Right lung (tissue), 5 donors: ENCODE measurements around the gene ADAM22. TPM values are rescaled to one million over a fixed set of nuclear protein-coding genes. Genes with fewer than 3 reads are reported as not detected.
"Not testable (repeated sequence)": the region's sequence is repeated elsewhere in the genome, so short reads cannot be mapped to it uniquely, and the experiment has no call there.

Experiments
- DNase-seq, 2 donors: peaks; one replicate each; pipeline ENCODE4 v3.0.0-alpha.2; 2013
- polyA plus RNA-seq, 5 donors: library from polyadenylated mRNA; unstranded; fragments of 120-200 nt; gene quantifications; one replicate each; pipeline versions ENCODE4 v1.2.1 to v1.2.3, GENCODE V29; 2013; ENCODE audit warnings: inconsistent platforms in 1 of 5, low replicate concordance in 1 of 5; ENCODE audit not compliant: insufficient read length in 5 of 5, insufficient read depth in 1 of 5

Gene ADAM22
- polyA plus RNA-seq, 5 donors, result 8.0 to 25.9 (median 18.7) TPM

DNA sequence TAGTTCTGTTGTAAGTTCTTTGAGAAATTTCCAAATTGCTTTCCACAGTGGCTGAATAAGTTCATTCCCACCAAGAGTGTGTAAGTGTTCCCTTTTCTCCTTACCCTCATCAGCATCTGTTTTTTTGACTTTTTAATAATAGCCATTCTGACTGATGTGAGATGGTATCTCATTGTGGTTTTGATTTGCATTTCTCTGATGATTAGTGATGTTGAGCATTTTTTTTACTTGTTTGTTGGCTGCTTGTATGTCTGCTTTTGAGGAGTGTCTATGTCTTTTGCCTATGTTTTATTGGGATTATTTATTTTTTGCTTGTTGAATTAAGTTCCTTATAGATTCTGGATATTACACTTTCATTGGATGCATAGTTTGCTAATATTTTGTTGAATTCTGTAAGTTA, 11.9 kb downstream of the ADAM22 start:
- DNase-seq, result not testable (repeated sequence)

DNA sequence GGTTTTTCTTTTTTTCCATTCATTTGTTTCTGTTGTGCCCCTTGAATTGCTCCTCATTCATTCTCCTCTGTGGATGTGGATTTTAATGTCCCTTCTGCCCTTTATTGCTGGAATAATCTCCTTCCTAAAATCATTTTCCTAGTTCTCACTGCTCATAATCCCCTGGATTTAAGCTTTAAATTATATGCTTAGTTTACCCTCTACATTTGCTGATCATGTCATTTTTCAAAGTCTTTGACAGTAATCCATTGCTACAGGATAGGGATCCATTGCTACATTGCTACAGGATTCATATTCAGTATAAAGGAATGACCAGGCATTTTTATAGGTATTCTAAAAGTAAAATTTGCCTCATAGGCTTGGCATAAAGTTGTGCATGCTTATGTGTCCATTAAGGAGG, 14.3 kb downstream of the ADAM22 start:
- no peak for DNase-seq

GRCh38 chr7:87959336-87959735, 25.3 kb downstream of the ADAM22 start:
- DNase-seq, result no peak

DNA sequence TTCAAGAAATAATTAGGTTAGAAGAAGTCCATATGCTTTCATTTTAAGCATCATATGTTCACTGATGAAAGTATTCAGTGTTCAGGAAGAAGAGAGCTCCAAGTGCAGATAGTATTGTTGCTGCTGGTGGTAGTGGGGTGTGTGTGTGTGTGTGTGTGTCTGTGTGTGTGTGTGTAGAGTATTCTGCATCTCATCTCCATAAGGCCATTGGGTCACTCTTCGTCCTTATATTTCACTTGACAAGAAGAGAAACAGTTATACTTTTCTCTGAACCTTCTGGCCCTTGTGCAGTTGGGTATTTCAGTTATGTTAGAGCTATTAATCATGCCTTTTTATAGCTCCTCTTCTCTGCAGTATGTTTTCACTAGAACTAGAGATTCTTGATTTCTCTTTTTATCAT, 26.2 kb downstream of the ADAM22 start:
- DNase-seq, result no peak

DNA sequence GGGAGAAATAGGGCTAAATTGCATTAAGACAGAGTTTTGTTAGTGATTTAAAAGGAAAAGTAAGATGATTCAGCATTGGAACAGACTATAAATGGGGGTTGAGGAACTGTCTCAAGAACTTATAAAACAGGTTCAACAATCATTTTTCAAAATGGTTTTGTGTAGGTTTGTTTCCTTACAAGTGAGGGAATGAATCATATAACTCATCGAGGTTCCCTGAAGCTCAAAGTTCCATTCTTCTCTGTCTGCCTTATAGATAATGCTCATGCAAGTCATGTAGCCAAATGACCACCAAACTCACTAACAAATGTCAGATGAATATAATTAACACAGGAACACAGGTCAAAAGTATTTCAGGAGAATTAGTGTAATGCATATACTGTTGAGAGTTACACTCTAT, 27.7 kb downstream of the ADAM22 start:
- no peak for DNase-seq

GRCh38 chr7:87966271-87966670, 32.2 kb downstream of the ADAM22 start:
- no peak for DNase-seq

DNA sequence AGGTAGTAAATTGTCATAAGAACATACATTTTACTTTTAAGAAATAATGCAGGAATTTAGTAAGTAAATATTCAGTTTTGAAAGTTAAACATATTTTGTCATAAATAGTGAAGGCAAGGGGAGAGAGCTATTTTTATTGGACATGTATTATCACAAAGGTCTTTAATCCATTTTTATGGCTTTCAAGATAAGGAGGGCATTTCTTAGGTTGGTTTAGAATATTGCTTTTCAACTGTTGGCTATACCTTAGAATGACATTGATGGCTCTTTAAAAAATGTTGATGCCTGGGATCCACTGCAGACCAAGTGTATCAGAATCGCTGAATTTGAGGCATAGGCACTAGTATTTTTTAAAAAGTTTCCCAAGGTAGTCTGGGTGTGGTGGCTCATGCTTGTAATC, 34.0 kb downstream of the ADAM22 start:
- DNase-seq, result no peak

- no peak for DNase-seq
Measured at GRCh38 chr7:87982116-87982515, 48.1 kb downstream of the ADAM22 start.

DNA sequence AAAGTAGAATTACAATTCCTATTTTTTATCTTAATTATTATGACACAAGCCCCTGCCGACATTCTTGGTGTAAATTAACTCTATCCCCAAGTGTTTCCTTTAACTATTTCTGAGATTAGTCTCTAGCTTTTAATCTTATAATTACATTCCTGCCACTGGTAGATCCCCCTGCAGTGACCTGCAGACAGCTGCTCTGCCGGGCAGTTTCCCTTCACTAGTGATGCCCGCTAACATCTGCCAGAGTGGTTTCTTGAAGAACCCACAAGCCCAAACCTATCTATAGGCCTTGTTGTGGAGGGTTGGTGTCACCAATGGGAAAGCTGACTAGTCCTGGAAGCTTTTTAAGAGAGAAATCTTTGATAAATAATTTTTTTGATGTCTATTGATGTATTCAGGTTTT, 50.0 kb downstream of the ADAM22 start:
- DNase-seq, result no peak

- DNase-seq, result no peak
Measured at GRCh38 chr7:87993269-87993668, 59.2 kb downstream of the ADAM22 start.

DNA sequence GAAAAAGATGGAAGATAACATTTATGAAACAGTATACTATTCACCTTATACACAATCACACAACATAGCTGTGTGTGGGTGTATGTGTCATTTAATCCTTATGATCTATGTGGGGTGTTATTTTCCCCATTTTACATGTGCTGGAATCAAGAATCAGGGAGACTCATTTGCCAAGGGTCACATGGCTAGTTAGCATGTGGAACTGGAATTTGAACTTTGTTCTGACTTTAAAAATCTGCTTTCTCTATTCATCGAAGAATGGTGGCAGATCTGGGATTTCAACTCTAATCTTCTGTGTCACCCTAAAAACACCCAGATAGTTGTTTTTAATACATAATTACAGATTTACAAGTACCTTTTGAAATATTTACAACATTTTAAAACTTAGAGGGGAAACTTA, 65.2 kb downstream of the ADAM22 start:
- DNase-seq, result no peak

DNA sequence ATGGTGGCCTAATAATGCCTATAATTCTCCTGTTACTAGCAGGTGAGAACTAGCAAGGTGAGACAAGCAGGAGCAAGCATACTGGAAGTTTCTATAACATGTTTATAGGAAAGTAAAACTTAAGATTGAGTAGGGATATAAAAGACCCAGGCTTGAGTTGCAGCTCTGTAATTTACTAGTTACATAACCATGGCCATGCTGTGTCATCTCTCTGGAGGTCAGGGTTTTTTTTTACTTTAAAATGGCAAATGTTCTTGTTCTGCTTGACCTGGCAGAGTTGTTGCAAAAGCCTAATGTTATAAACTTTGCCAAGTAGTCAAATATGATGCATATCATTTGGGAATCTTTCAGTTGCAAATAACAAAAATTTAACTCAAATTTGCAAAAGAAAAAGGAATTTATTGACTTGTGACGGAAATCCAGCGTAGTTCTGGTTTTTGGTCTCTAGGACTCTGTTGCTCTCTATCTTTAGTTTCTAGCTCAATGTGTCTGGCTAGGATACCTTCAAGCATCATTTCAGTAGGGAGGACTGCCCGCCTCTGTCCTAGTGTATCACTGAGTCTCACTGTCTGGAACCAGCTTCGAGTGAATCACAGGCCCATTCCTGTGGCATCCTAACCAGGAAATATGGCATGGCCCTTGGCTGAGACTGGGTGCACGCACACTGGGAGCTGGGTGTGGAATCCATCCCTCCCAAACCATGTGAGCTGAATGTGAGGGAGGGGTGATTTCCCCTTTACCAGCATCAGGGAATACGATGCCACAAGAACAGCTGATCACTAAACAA, 67.9 kb downstream of the ADAM22 start:
- DNase-seq, result no peak

- no peak for DNase-seq
Measured at GRCh38 chr7:88002617-88003016, 68.6 kb downstream of the ADAM22 start.

- no peak for DNase-seq
Measured at GRCh38 chr7:88003581-88003980, 69.5 kb downstream of the ADAM22 start.

DNA sequence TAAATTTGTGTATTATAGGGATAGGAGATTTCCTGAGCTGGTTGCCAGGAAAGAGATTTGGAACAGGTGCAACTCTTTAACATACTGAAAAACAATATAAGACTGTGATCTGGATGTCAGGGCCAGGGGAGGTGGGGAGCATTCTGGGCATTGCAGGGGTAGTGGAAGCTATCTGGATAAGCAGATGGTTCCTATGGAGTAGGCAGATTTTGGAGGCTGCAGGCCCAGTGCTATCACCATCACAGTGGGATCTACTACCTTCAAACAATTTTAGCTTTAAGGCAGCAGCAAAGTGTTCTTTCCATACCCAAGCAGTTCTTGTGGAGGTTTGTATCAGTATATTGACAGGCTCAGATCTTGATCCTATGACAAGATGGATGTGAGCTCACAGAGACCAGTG, 71.1 kb downstream of the ADAM22 start:
- no peak for DNase-seq

DNA sequence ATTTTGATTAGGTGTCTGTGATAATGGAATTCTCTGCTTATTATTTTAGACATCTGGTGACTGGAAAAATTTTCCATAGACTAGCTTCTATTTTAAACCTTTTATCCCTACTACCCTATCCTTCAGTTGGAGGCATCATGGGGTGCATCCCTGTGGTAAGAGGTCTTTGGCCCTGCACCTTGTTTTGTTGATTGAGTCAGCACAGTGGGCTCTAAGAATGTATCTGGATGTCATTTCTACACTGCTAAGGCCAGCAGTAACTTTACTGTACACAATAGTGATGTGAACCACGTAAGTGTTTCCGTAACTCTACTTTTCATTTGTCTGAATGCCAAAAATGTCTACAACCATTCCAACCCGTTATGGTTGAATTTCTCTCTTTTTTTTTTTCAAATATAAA, 75.6 kb downstream of the ADAM22 start:
- DNase-seq, result no peak

DNA sequence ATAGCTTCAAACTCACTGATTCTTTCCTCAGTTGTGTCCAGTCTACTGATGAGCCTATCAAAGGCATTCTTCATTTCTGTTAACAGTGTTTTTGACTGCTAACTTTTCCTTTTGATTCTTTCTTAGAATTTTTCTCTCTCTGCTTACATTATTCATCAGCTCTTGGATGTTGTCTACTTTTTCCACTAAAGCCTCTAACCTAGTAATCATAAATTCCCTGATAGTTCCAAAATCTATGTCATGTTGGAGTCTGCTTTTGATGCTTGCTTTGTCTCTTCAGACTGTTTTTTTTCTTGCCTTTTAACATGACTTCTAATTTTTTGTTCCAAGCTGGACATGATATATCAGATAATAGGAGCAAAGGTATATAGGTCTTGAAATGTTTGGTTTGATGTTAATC, 78.0 kb downstream of the ADAM22 start:
- no peak for DNase-seq

GRCh38 chr7:88013981-88014380, 79.9 kb downstream of the ADAM22 start:
- no peak for DNase-seq

DNA sequence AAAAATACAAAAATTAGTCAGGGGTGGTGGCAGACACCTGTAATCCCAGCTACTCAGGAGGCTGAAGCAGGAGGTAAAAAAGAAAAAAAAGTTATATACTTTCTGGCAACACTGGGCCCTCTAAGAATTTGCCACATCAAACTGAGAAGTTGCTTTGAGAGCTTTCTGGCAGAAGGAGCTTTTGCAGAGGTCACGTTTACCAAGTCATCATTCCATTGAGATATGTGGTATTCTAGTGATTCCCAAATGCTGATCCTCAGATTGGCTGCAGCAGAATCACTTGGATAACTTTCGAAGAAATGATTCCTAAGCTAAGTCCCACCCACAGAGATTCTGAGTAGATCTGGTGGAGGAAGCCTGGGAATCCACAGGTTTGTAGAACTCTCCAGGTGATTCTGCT, 80.5 kb downstream of the ADAM22 start:
- no peak for DNase-seq

GRCh38 chr7:88015309-88015708, 81.3 kb downstream of the ADAM22 start:
- DNase-seq, result no peak

DNA sequence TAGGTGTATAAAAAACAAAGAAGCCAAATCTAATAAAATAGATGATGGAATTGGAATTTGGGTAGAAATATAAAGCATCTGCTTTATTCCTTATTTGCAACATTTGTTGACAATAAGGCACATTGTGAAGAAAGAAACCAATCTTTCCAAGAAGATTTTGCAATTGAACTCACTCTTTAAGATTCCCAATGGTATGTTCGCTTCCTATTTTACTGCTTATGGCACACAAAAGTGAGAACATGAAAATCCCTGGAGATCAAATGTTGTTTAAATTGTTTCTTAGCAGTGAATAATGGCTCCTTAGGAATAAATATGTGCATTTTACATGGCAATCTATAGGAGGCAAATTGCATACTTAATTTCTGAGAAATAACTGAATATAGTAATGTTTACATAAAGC, 84.5 kb downstream of the ADAM22 start:
- DNase-seq, result no peak

DNA sequence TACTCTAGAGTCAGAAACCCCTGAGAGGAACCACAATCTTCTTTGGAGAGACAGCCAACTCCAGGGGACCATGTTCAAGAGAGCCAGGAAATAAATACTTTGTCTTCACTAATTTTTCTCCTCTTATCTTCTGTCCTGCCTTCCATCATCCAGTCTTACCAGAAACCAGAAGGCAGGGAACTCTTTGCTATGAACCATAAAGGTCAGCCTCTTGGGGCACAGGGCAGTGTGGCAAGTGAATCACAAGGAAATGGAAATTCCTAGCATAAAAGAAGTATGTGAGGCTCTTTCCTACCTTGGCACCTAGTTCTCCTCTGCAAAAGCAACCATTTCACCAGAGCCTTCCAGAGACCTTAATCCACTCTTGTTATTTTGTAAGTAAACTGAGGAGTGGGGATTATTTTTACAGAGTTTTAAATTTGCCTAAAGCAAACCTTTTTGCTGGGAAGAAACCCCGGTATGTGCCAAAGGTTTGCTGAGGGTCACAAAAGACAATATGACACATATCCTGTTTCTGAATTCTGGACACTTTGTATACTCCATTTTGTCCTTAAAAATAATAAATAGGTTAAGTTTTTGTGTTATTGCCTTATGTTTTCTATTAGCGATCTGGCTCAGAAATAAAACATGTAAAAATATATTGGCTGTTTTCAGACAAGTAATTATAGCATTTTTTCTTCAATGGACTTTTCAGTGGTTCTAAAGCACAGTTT, 87.1 kb downstream of the ADAM22 start:
- DNase-seq, result no peak

DNA sequence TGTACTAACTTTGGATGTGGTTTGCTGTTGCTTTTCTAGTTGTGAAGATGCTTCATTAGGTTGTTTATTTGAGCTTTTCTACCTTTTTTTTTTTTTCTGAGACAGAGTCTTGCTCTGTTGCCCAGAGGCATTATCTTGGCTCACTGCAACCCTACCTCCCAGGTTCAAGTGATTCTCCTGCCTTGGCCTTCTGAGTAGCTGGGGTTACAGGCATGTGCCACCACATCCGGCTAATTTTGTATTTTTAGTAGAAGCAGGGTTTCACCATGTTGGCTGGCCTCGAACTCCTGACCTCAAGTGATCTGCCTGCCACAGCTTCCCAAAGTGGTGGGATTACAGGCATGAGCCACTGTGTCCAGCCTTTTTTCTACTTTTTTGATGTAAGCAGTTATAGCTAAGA, 93.7 kb downstream of the ADAM22 start:
- DNase-seq, result no peak
